ENCODE measurements around the gene ACTG1.

DNA sequence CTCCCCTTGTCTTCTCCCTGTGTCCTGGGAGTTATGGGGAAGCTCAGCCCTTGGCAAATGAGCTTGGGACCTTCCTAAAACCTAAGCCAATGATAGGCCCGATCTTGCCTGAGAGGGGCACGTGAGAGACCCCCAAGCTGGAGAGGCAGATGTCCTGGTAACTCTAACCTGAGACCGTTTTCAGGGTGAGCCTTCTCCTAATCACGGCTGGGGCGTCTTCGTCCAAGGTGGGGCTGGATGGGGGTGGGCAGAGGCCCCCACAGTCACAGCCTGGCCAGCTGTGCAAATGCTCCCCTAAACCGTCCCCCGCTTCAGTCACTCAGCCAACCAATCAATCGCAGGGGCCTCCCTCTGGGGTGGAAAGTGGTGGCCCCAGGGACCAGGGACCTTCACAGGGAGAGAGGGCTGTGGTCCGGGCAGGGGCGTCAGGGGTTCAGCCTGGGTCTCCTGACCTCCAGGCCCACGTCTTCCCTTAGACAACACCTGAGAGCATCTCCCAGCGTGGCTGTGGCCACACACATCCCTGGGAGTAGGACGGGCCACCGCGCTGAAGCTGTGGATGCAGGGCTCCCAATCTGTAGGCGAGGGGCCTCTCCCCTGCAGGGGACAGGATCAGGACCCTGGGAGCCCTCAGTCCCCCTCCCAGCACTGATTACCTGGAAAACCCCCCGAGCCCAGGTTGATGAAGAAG, 30.6 kb downstream of the ACTG1 start:
- TF ChIP-seq GATA2 (IDR thresholded peaks at IDR 0.05; ENCODE audit: low read depth, low read length): no peak
- no peak for TF ChIP-seq GATA3 (IDR thresholded peaks at IDR 0.05; ENCODE audit: low read depth, low read length)

Data from SH-SY5Y (cell line).